ENCODE results near the gene CNTNAP2. TPM values are rescaled to one million over a fixed set of nuclear protein-coding genes. Genes with fewer than 3 reads are reported as not detected.

CNTNAP2 gene
- total and polyA plus RNA-seq, 9 donors = 0.24 to 7.0 (median 1.5) TPM

GRCh38 chr7:147261693-147262092 is 1145.1 kb downstream of the CNTNAP2 start:
- WGBS, 3 donors = 93 to 98% (median 97%) methylated on average over 1 of the region's 1 CpG
- TF ChIP-seq, protein P1, sequence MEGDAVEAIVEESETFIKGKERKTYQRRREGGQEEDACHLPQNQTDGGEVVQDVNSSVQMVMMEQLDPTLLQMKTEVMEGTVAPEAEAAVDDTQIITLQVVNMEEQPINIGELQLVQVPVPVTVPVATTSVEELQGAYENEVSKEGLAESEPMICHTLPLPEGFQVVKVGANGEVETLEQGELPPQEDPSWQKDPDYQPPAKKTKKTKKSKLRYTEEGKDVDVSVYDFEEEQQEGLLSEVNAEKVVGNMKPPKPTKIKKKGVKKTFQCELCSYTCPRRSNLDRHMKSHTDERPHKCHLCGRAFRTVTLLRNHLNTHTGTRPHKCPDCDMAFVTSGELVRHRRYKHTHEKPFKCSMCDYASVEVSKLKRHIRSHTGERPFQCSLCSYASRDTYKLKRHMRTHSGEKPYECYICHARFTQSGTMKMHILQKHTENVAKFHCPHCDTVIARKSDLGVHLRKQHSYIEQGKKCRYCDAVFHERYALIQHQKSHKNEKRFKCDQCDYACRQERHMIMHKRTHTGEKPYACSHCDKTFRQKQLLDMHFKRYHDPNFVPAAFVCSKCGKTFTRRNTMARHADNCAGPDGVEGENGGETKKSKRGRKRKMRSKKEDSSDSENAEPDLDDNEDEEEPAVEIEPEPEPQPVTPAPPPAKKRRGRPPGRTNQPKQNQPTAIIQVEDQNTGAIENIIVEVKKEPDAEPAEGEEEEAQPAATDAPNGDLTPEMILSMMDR (IDR thresholded peaks at IDR 0.05) = no peak
- TF ChIP-seq POLR2A (IDR thresholded peaks at IDR 0.05) (no peak), EP300 (IDR thresholded peaks at IDR 0.05) (no peak)
- intact Hi-C loops (cut with DNase I) = no loop called here
- no peaks in the 10 kb centered on the region for H3K36me3 ChIP-seq
- H3K27me3 ChIP-seq = no peaks in the 10 kb centered on the region
- no peak overlapping the region for H3K27ac ChIP-seq
- no peak for DNase-seq
- H3K4me1 ChIP-seq (ENCODE audit: insufficient read depth) = no peaks in the 10 kb centered on the region
- no peaks in the 10 kb centered on the region for H3K9me3 ChIP-seq
- H3K4me3 ChIP-seq = no peak overlapping the region

- no peaks in the 10 kb centered on the region for H3K9me3 ChIP-seq
- 90 to 92% (median 91%) methylated on average over 8 of the region's 8 CpGs for WGBS, 3 donors
- no peak for TF ChIP-seq POLR2A (IDR thresholded peaks at IDR 0.05)
- TF ChIP-seq, protein P1 (IDR thresholded peaks at IDR 0.05) = no peak
- no peak for TF ChIP-seq EP300 (IDR thresholded peaks at IDR 0.05)
- no peak for DNase-seq
- no peaks in the 10 kb centered on the region for H3K27me3 ChIP-seq
- H3K4me1 ChIP-seq (ENCODE audit: insufficient read depth) = no peaks in the 10 kb centered on the region
- no peak overlapping the region for H3K4me3 ChIP-seq
- H3K27ac ChIP-seq = no peak overlapping the region
- intact Hi-C loops (cut with DNase I) = no loop called here
- H3K36me3 ChIP-seq = no peaks in the 10 kb centered on the region
Measured at GRCh38 chr7:147265528-147265927, 1148.9 kb downstream of the CNTNAP2 start.

- no peak for TF ChIP-seq POLR2A (IDR thresholded peaks at IDR 0.05)
- TF ChIP-seq EP300 (IDR thresholded peaks at IDR 0.05) = no peak
- TF ChIP-seq, protein P1 (IDR thresholded peaks at IDR 0.05) = no peak
- Histone ChIP-seq H3K4me3 (no peak overlapping the region), H3K27me3 (no peaks in the 10 kb centered on the region), H3K27ac (no peak overlapping the region), H3K4me1 (ENCODE audit: insufficient read depth) (no peaks in the 10 kb centered on the region), H3K36me3 (no peaks in the 10 kb centered on the region), H3K9me3 (no peaks in the 10 kb centered on the region)
- WGBS, 3 donors = 11 to 27% (median 23%) methylated on average over 1 of the region's 1 CpG
- intact Hi-C loops (cut with DNase I) = no loop called here
- DNase-seq = no peak
Measured at GRCh38 chr7:147276106-147276505, 1159.5 kb downstream of the CNTNAP2 start.

GRCh38 chr7:147276783-147277370 is 1160.3 kb downstream of the CNTNAP2 start:
- intact Hi-C loops (cut with DNase I) = no loop called here
- H3K27me3 ChIP-seq = no peaks in the 10 kb centered on the region
- WGBS, 3 donors = 77 to 84% (median 80%) methylated on average over 6 of the region's 6 CpGs
- H3K9me3 ChIP-seq = no peaks in the 10 kb centered on the region
- no peaks in the 10 kb centered on the region for H3K4me1 ChIP-seq (ENCODE audit: insufficient read depth)
- no peak for DNase-seq
- H3K4me3 ChIP-seq = no peak overlapping the region
- TF ChIP-seq, protein P1 (IDR thresholded peaks at IDR 0.05) = no peak
- TF ChIP-seq EP300 (IDR thresholded peaks at IDR 0.05) (no peak), POLR2A (IDR thresholded peaks at IDR 0.05) (no peak)
- no peaks in the 10 kb centered on the region for H3K36me3 ChIP-seq
- no peak overlapping the region for H3K27ac ChIP-seq
